Liver (tissue), 9 donors: ENCODE measurements around the gene OR5P2. TPM values are rescaled to one million over a fixed set of nuclear protein-coding genes. Genes with fewer than 3 reads are reported as not detected.

Experiments
- DNase-seq: peaks from one replicate; pipeline ENCODE4 v3.0.0-alpha.2; 2017; ENCODE audit warnings: low spot score
- H3K27ac ChIP-seq, 2 donors: one replicate each; pipeline ENCODE4 v1.7.0; 2013; ENCODE audit warnings: inconsistent platforms in 2 of 2, low read length in 2 of 2, control low read depth in 1 of 2, low read depth in 1 of 2, mild to moderate bottlenecking in 1 of 2
- H3K27me3 ChIP-seq, 4 donors: one replicate each; pipeline versions ENCODE4 v1.6.1 to v1.7.0; 2013; ENCODE audit warnings: low read length in 3 of 4, inconsistent platforms in 1 of 4, mild to moderate bottlenecking in 1 of 4, moderate library complexity in 1 of 4; ENCODE audit not compliant: control insufficient read depth in 4 of 4, insufficient read depth in 4 of 4
- H3K36me3 ChIP-seq, 4 donors: one replicate each; pipeline versions ENCODE4 v1.6.1 to v1.7.0; 2013; ENCODE audit warnings: low read length in 3 of 4, mild to moderate bottlenecking in 3 of 4, low read depth in 1 of 4, moderate library complexity in 1 of 4; ENCODE audit not compliant: control insufficient read depth in 4 of 4, insufficient read depth in 3 of 4
- H3K4me1 ChIP-seq, 4 donors: one replicate each; pipeline versions ENCODE4 v1.6.1 to v1.7.0; 2013; ENCODE audit warnings: low read length in 3 of 4, mild to moderate bottlenecking in 3 of 4, moderate library complexity in 1 of 4; ENCODE audit not compliant: control insufficient read depth in 4 of 4, insufficient read depth in 4 of 4
- H3K4me3 ChIP-seq, 3 donors: one replicate each; pipeline versions ENCODE4 v1.6.1 to v1.7.0; 2013; ENCODE audit warnings: low read length in 3 of 3, control low read depth in 1 of 3, low read depth in 1 of 3, mild to moderate bottlenecking in 1 of 3
- H3K9ac ChIP-seq, 2 donors: one replicate each; pipeline ENCODE4 v1.7.0; 2013; ENCODE audit warnings: low read length in 2 of 2, mild to moderate bottlenecking in 2 of 2, moderate library complexity in 2 of 2, control low read depth in 1 of 2, low read depth in 1 of 2
- H3K9me3 ChIP-seq, 4 donors: one replicate each; pipeline versions ENCODE4 v1.6.1 to v1.7.0; 2013; ENCODE audit warnings: low read length in 3 of 4; ENCODE audit not compliant: control insufficient read depth in 4 of 4
- ATF3 ChIP-seq: IDR thresholded peaks from 2 replicates; pipeline ENCODE4 v1.6.1; 2016; ENCODE audit warnings: antibody characterized with exemption
- CTCF ChIP-seq: fragments of 150-350 bp; IDR thresholded peaks from 2 replicates; pipeline ENCODE4 v1.5.1; 2017; ENCODE audit warnings: improper control_type of control experiment, low read depth, low read length; ENCODE audit not compliant: missing input control
- EGR1 ChIP-seq, 2 donors: IDR thresholded peaks; 2 replicates each; pipeline ENCODE4 v1.6.1; 2016 to 2018; ENCODE audit warnings: antibody characterized with exemption in 2 of 2, low read depth in 2 of 2
- GABPA ChIP-seq, 2 donors: IDR thresholded peaks in 1 of 2; conservative IDR thresholded peaks in 1 of 2; 2 replicates each; pipeline ENCODE4 v1.6.1; 2016; ENCODE audit warnings: antibody characterized with exemption in 2 of 2, mild to moderate bottlenecking in 1 of 2, moderate library complexity in 1 of 2
- HNF4G ChIP-seq: IDR thresholded peaks from 2 replicates; pipeline ENCODE4 v1.6.1; 2016; ENCODE audit warnings: antibody characterized with exemption
- MAX ChIP-seq: IDR thresholded peaks from 2 replicates; pipeline ENCODE4 v1.6.1; 2016; ENCODE audit warnings: antibody characterized with exemption
- NR2F2 ChIP-seq: IDR thresholded peaks from 2 replicates; pipeline ENCODE4 v1.6.1; 2016; ENCODE audit warnings: antibody characterized with exemption
- RAD21 ChIP-seq, 2 donors: IDR thresholded peaks; 2 replicates each; pipeline ENCODE4 v1.6.1; 2016; ENCODE audit warnings: antibody characterized with exemption in 2 of 2, mild to moderate bottlenecking in 2 of 2
- REST ChIP-seq: IDR thresholded peaks from 2 replicates; pipeline ENCODE4 v1.6.1; 2016; ENCODE audit warnings: antibody characterized with exemption, mild to moderate bottlenecking
- RXRA ChIP-seq, 2 donors: IDR thresholded peaks; 2 replicates each; pipeline ENCODE4 v1.6.1; 2017 to 2018; ENCODE audit warnings: antibody characterized with exemption in 2 of 2, mild to moderate bottlenecking in 1 of 2
- SP1 ChIP-seq: IDR thresholded peaks from 2 replicates; pipeline ENCODE4 v1.6.1; 2018; ENCODE audit warnings: antibody characterized with exemption, mild to moderate bottlenecking
- TAF1 ChIP-seq: conservative IDR thresholded peaks from 2 replicates; pipeline ENCODE4 v1.6.1; 2016; ENCODE audit warnings: antibody characterized with exemption, mild to moderate bottlenecking
- YY1 ChIP-seq: IDR thresholded peaks from 2 replicates; pipeline ENCODE4 v1.6.1; 2016; ENCODE audit warnings: antibody characterized with exemption, mild to moderate bottlenecking
- ZBTB33 ChIP-seq: IDR thresholded peaks from 2 replicates; pipeline ENCODE4 v1.6.1; 2016; ENCODE audit warnings: antibody characterized with exemption
- WGBS: extraction: QIAGEN DNeasy Blood & Tissue Kit; methylation state at CpG from one replicate; pipeline ENCODE4 v1.1.7; 2013; 5-methylcytosine and 5-hydroxymethylcytosine counted together
- polyA plus RNA-seq, 2 donors: library from polyadenylated mRNA; stranded (reverse) in 1 of 2; unstranded in 1 of 2; fragments of 200-250 nt in 1 of 2; fragments of >200 nt in 1 of 2; fragmentation: Nextera tagmentation in 1 of 2; extraction: Ambion mirVana in 1 of 2; gene quantifications; one replicate each; pipeline versions ENCODE4 v1.2.1 to v1.2.3, GENCODE V29; 2013 to 2015
- total RNA-seq, 2 donors: library from RNA; depleted of rRNA; stranded (reverse); fragments of >200 nt; gene quantifications; one replicate each; pipeline ENCODE4 v1.2.3, GENCODE V29; 2014
- donor health status: healthy.
- donor health status: healthy.
- donor health status: healthy.
- donor health status: healthy.
- donor health status: healthy.

The OR5P2 gene
- total and polyA plus RNA-seq, 4 donors = not detected

GRCh38 chr11:7846003-7846402 is 49.3 kb upstream of the OR5P2 start (continued):
- no peak for TF ChIP-seq CTCF
- TF ChIP-seq YY1 = no peak

GRCh38 chr11:7844986-7845385 is 48.2 kb upstream of the OR5P2 start:
- H3K9ac ChIP-seq = no peak overlapping the region
- 44% methylated on average over 3 of the region's 3 CpGs for WGBS
- no peak for DNase-seq
- no peak overlapping the region for H3K4me3 ChIP-seq
- H3K27ac ChIP-seq = no peak overlapping the region
- no peaks in the 10 kb centered on the region for H3K36me3 ChIP-seq
- TF ChIP-seq NR2F2 (no peak), HNF4G (no peak), MAX (no peak), CTCF (no peak), REST (no peak), ATF3 (no peak), ZBTB33 (no peak), EGR1 (IDR thresholded peaks at IDR 0.05; ENCODE audit: low read depth in 2 of 2) (no peak), RXRA (IDR thresholded peaks at IDR 0.05) (no peak), YY1 (no peak), TAF1 (no peak), SP1 (no peak), RAD21 (IDR thresholded peaks at IDR 0.05) (no peak), GABPA (IDR thresholded peaks at IDR 0.05 in 1 of 2, conservative IDR thresholded peaks at IDR 0.05 in 1 of 2) (no peak)
- H3K4me1 ChIP-seq = no peaks in the 10 kb centered on the region
- H3K9me3 ChIP-seq = no peaks in the 10 kb centered on the region
- H3K27me3 ChIP-seq = no peaks in the 10 kb centered on the region
